ENCODE data around the gene EARS2. TPM values are rescaled to one million over a fixed set of nuclear protein-coding genes. Genes with fewer than 3 reads are reported as not detected.
A peak's percentile ranks its signal among the peaks of the same experiment; 100 is the strongest.

Gene EARS2
- total and polyA plus RNA-seq, 4 donors, result 17.7 to 25.7 (median 22.3) TPM

DNA sequence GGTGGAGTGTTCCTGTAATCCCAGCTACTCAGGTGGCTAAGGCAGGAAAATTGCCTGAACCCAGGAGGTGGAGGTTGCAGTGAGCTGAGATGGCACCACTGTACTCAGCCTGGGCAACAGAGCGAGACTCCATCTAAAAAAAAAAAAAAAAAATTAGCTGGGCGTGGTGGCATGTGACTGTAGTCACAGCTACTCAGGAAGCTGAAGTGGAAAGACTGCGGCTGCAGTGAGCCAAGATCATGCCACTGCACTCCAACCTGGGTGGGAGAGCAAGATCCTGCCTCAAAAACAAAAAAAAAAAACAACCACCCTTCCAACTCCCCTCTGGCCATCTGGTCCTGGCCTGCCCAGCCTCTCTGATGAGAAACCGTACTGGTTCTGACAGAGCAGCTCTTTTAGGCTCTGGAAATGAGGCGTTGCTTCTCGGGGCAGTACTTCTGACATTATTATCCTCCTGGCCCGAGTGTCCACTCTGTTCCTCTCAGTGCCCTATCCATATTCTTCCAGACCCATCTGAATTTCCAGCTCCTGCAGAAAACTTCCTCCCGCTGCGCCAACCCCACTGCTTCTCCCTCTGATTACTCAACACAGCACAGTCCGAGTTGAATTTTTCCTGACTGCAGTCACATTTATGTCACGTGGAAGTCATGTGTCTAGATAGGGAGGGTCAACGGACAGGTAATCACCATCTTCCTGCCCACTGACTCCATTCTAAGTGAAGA lies 60.2 kb downstream of the EARS2 start:
- peak; percentile 58 for ATAC-seq (ENCODE audit: insufficient read depth, low FRiP score)
- H3K9ac ChIP-seq (ENCODE audit: insufficient read depth in 1 of 2, low read length in 2 of 2), result peak overlapping the region in 1 of 2 donors; percentile 32
- 27 to 28% methylated on average over 12 of the region's 12 CpGs for WGBS, 2 donors
- peak in 2 of 3 donors; percentile 6 to 36 for DNase-seq
- no peaks in the 10 kb centered on the region for H3K27me3 ChIP-seq (ENCODE audit: control insufficient read depth in 3 of 3, insufficient read depth in 3 of 3, low read length in 2 of 3)
- H3K4me3 ChIP-seq, result no peak overlapping the region
- peaks cover 0 to 25% (median 9%) of the 10 kb centered on the region in 5 donors for H3K4me1 ChIP-seq (ENCODE audit: control insufficient read depth in 5 of 5, insufficient read depth in 5 of 5, low read length in 5 of 5)
- H3K9me3 ChIP-seq (ENCODE audit: control insufficient read depth in 4 of 4, insufficient read depth in 3 of 4, low read length in 3 of 4), result no peaks in the 10 kb centered on the region
- H3K36me3 ChIP-seq (ENCODE audit: control insufficient read depth in 4 of 4, insufficient read depth in 4 of 4, low read length in 4 of 4), result peaks cover 0 to 33% (median 26%) of the 10 kb centered on the region in 4 donors
- TF ChIP-seq, protein P1, sequence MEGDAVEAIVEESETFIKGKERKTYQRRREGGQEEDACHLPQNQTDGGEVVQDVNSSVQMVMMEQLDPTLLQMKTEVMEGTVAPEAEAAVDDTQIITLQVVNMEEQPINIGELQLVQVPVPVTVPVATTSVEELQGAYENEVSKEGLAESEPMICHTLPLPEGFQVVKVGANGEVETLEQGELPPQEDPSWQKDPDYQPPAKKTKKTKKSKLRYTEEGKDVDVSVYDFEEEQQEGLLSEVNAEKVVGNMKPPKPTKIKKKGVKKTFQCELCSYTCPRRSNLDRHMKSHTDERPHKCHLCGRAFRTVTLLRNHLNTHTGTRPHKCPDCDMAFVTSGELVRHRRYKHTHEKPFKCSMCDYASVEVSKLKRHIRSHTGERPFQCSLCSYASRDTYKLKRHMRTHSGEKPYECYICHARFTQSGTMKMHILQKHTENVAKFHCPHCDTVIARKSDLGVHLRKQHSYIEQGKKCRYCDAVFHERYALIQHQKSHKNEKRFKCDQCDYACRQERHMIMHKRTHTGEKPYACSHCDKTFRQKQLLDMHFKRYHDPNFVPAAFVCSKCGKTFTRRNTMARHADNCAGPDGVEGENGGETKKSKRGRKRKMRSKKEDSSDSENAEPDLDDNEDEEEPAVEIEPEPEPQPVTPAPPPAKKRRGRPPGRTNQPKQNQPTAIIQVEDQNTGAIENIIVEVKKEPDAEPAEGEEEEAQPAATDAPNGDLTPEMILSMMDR (IDR thresholded peaks at IDR 0.05; ENCODE audit: control extremely low read depth, extremely low read depth), result no peak
- H3K27ac ChIP-seq (ENCODE audit: low read depth in 1 of 2, low read length in 1 of 2), result peak overlapping the region; percentile 12 to 93

DNA sequence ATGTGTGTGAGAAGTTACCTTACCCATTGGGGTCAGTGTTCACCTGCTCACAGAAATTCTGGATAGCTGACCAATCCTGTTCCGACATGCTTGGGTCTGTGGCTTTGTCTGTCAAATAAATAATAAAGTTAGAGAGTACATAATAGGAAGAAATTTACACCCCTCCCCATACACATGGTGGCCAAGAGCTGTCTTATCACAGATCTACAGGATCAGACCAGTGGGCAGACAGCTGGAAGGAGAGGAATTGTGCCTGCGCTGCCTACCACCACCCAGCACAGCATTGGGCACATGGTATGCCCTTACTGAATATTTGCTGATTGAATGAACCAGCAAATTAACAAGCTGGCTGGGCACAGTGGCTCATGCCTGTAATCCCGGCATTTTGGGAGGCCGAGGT lies 61.5 kb downstream of the EARS2 start:
- DNase-seq (no peak), ATAC-seq (ENCODE audit: insufficient read depth, low FRiP score) (no peak)
- peaks cover 6 to 43% (median 35%) of the 10 kb centered on the region in 4 donors for H3K36me3 ChIP-seq (ENCODE audit: control insufficient read depth in 4 of 4, insufficient read depth in 4 of 4, low read length in 4 of 4)
- H3K27me3 ChIP-seq (ENCODE audit: control insufficient read depth in 3 of 3, insufficient read depth in 3 of 3, low read length in 2 of 3), result no peaks in the 10 kb centered on the region
- H3K4me1 ChIP-seq (ENCODE audit: control insufficient read depth in 5 of 5, insufficient read depth in 5 of 5, low read length in 5 of 5), result peaks cover 0 to 21% (median 9%) of the 10 kb centered on the region in 5 donors
- no peaks in the 10 kb centered on the region for H3K9me3 ChIP-seq (ENCODE audit: control insufficient read depth in 4 of 4, insufficient read depth in 3 of 4, low read length in 3 of 4)
- TF ChIP-seq, protein P1 (IDR thresholded peaks at IDR 0.05; ENCODE audit: control extremely low read depth, extremely low read depth), result no peak
- H3K9ac ChIP-seq (ENCODE audit: insufficient read depth in 1 of 2, low read length in 2 of 2), result no peak overlapping the region
- H3K4me3 ChIP-seq, result no peak overlapping the region
- WGBS, 2 donors, result 94 to 96% methylated on average over 4 of the region's 4 CpGs
- no peak overlapping the region for H3K27ac ChIP-seq (ENCODE audit: low read depth in 1 of 2, low read length in 1 of 2)

DNA sequence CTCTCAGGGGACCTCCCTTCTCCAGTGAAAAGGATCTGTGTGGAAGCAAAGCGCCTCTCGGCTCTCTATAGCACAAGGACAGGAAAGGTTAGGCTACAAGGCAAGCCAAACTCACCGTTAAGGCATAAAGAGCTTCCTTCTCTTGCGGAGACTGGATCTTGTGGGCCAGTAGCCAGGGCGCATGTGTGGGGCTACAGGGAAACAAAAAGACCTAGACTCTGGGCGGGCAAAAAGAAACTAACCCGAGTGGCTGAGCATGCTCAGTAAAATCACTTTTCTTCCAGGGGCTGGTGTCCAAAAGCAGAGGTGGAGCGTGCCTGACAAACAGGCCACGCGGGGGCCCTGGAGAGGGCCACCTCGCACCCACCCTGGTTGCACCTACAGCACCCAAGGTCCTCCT lies 63.0 kb downstream of the EARS2 start:
- H3K9ac ChIP-seq (ENCODE audit: insufficient read depth in 1 of 2, low read length in 2 of 2), result no peak overlapping the region
- no peak for ATAC-seq (ENCODE audit: insufficient read depth, low FRiP score)
- H3K27ac ChIP-seq (ENCODE audit: low read depth in 1 of 2, low read length in 1 of 2), result peak overlapping the region in 1 of 2 donors; percentile 48

More for the DNA sequence above, 63.0 kb downstream of the EARS2 start:
- peaks cover 0 to 14% (median 9%) of the 10 kb centered on the region in 5 donors for H3K4me1 ChIP-seq (ENCODE audit: control insufficient read depth in 5 of 5, insufficient read depth in 5 of 5, low read length in 5 of 5)
- no peaks in the 10 kb centered on the region for H3K9me3 ChIP-seq (ENCODE audit: control insufficient read depth in 4 of 4, insufficient read depth in 3 of 4, low read length in 3 of 4)
- TF ChIP-seq, protein P1 (IDR thresholded peaks at IDR 0.05; ENCODE audit: control extremely low read depth, extremely low read depth), result no peak
- H3K36me3 ChIP-seq (ENCODE audit: control insufficient read depth in 4 of 4, insufficient read depth in 4 of 4, low read length in 4 of 4), result peaks cover 6 to 54% (median 37%) of the 10 kb centered on the region in 4 donors
- no peak overlapping the region for H3K4me3 ChIP-seq
- WGBS, 2 donors, result 73 to 90% methylated on average over 11 of the region's 11 CpGs
- H3K27me3 ChIP-seq (ENCODE audit: control insufficient read depth in 3 of 3, insufficient read depth in 3 of 3, low read length in 2 of 3), result no peaks in the 10 kb centered on the region
- no peak for DNase-seq

Data from lung (tissue), 12 donors.